Measurements from ENCODE around the gene SELENOW. TPM values are rescaled to one million over a fixed set of nuclear protein-coding genes. Genes with fewer than 3 reads are reported as not detected.
"Not testable (repeated sequence)": the region's sequence is repeated elsewhere in the genome, so short reads cannot be mapped to it uniquely, and the experiment has no call there.

SELENOW gene
- total RNA-seq, 3 donors from 2014 or later (not counting 1 experiment from before 2014, with no cell fraction given) = 90.5 to 104 (median 97.2) TPM

GRCh38 chr19:47776568-47776967 lies 1.9 kb upstream of the SELENOW start:
- Mint-ChIP-seq H3K4me3 (peak overlapping the region; percentile 47), H3K27ac (no peak overlapping the region), H3K36me3 (no peaks in the 10 kb centered on the region), H3K9me3 (no peaks in the 10 kb centered on the region), H3K27me3 (ENCODE audit: low read depth in 2 of 2) (no peaks in the 10 kb centered on the region), H3K4me1 (peaks cover 7 to 39% of the 10 kb centered on the region in 2 donors)
- ATAC-seq (no peak), DNase-seq (no peak)
- H3K4me3 ChIP-seq (ENCODE audit: low read length) = no peak overlapping the region
- H3K4me1 ChIP-seq (ENCODE audit: control insufficient read depth, insufficient read depth, low read length) = peaks cover 26% of the 10 kb centered on the region
- H3K27ac ChIP-seq (ENCODE audit: low read length) = no peak overlapping the region
- H3K36me3 ChIP-seq (ENCODE audit: control insufficient read depth, insufficient read depth, low read length) = peaks cover 6% of the 10 kb centered on the region
- H3K9me3 ChIP-seq (ENCODE audit: control insufficient read depth, insufficient read depth, low read length) = no peaks in the 10 kb centered on the region
- WGBS (ENCODE audit: insufficient coverage) = 90% methylated on average over 2 of the region's 4 CpGs
- H3K27me3 ChIP-seq (ENCODE audit: control insufficient read depth, insufficient read depth, low read length) = no peaks in the 10 kb centered on the region
- no peak for TF ChIP-seq CTCF (IDR thresholded peaks at IDR 0.05)
- intact Hi-C loops (cut with micrococcal nuclease) = no loop called here

GRCh38 chr19:47777245-47778048 lies 1.1 kb upstream of the SELENOW start:
- H3K9me3 Mint-ChIP-seq; H3K27me3 Mint-ChIP-seq (ENCODE audit: low read depth in 2 of 2); H3K27me3 ChIP-seq (ENCODE audit: control insufficient read depth, insufficient read depth, low read length); H3K9me3 ChIP-seq (ENCODE audit: control insufficient read depth, insufficient read depth, low read length); H3K27ac ChIP-seq (ENCODE audit: low read length); H3K36me3 Mint-ChIP-seq; ATAC-seq; intact Hi-C loops (cut with micrococcal nuclease); DNase-seq: not testable (repeated sequence)
- peaks cover 7 to 42% of the 10 kb centered on the region in 2 donors for H3K4me1 Mint-ChIP-seq
- peak overlapping the region; percentile 89 for H3K4me3 ChIP-seq (ENCODE audit: low read length)
- peaks cover 26% of the 10 kb centered on the region for H3K4me1 ChIP-seq (ENCODE audit: control insufficient read depth, insufficient read depth, low read length)
- H3K4me3 Mint-ChIP-seq = peak overlapping the region; percentile 95
- peaks cover 11% of the 10 kb centered on the region for H3K36me3 ChIP-seq (ENCODE audit: control insufficient read depth, insufficient read depth, low read length)
- WGBS (ENCODE audit: insufficient coverage) = 87% methylated on average over 17 of the region's 23 CpGs
- H3K27ac Mint-ChIP-seq = peak overlapping the region; percentile 88 to 95

GRCh38 chr19:47778954-47779351 lies 450 bp downstream of the SELENOW start:
- Histone ChIP-seq H3K36me3 (ENCODE audit: control insufficient read depth, insufficient read depth, low read length) (peaks cover 11% of the 10 kb centered on the region), H3K4me3 (ENCODE audit: low read length) (peak overlapping the region; percentile 89), H3K9me3 (ENCODE audit: control insufficient read depth, insufficient read depth, low read length) (no peaks in the 10 kb centered on the region), H3K4me1 (ENCODE audit: control insufficient read depth, insufficient read depth, low read length) (peaks cover 26% of the 10 kb centered on the region), H3K27me3 (ENCODE audit: control insufficient read depth, insufficient read depth, low read length) (no peaks in the 10 kb centered on the region), H3K27ac (ENCODE audit: low read length) (peak overlapping the region; percentile 95)
- DNase-seq = peak in 1 of 2 donors; percentile 40
- Mint-ChIP-seq H3K27me3 (ENCODE audit: low read depth in 2 of 2) (no peaks in the 10 kb centered on the region), H3K4me3 (peak overlapping the region; percentile 95), H3K36me3 (no peaks in the 10 kb centered on the region), H3K4me1 (peaks cover 7 to 42% of the 10 kb centered on the region in 2 donors), H3K27ac (peak overlapping the region; percentile 88 to 95), H3K9me3 (no peaks in the 10 kb centered on the region)
- no peak for TF ChIP-seq CTCF (IDR thresholded peaks at IDR 0.05)
- intact Hi-C loops (cut with micrococcal nuclease) = no loop called here
- under 1% methylated on average over 20 of the region's 20 CpGs for WGBS (ENCODE audit: insufficient coverage)
- peak in 1 of 3 donors; percentile 2 for ATAC-seq

GRCh38 chr19:47779524-47780214 lies 1.2 kb downstream of the SELENOW start:
- H3K27ac Mint-ChIP-seq = peak overlapping the region; percentile 88 to 95
- DNase-seq (no peak), ATAC-seq (no peak)
- TF ChIP-seq CTCF (IDR thresholded peaks at IDR 0.05) = no peak
- H3K27ac ChIP-seq (ENCODE audit: low read length) = peak overlapping the region; percentile 95
- H3K27me3 ChIP-seq (ENCODE audit: control insufficient read depth, insufficient read depth, low read length) = no peaks in the 10 kb centered on the region
- H3K36me3 Mint-ChIP-seq = no peaks in the 10 kb centered on the region
- peak overlapping the region; percentile 95 for H3K4me3 Mint-ChIP-seq
- peaks cover 7 to 42% of the 10 kb centered on the region in 2 donors for H3K4me1 Mint-ChIP-seq
- H3K9me3 Mint-ChIP-seq = no peaks in the 10 kb centered on the region
- H3K9me3 ChIP-seq (ENCODE audit: control insufficient read depth, insufficient read depth, low read length) = no peaks in the 10 kb centered on the region
- peaks cover 26% of the 10 kb centered on the region for H3K4me1 ChIP-seq (ENCODE audit: control insufficient read depth, insufficient read depth, low read length)
- H3K36me3 ChIP-seq (ENCODE audit: control insufficient read depth, insufficient read depth, low read length) = peaks cover 16% of the 10 kb centered on the region
- WGBS (ENCODE audit: insufficient coverage) = 92% methylated on average over 24 of the region's 24 CpGs
- intact Hi-C loops (cut with micrococcal nuclease) = no loop called here
- no peaks in the 10 kb centered on the region for H3K27me3 Mint-ChIP-seq (ENCODE audit: low read depth in 2 of 2)
- H3K4me3 ChIP-seq (ENCODE audit: low read length) = peak overlapping the region; percentile 89
